H1 (cell line): ENCODE data around the gene HMGA1. TPM values are rescaled to one million over a fixed set of nuclear protein-coding genes. Genes with fewer than 3 reads are reported as not detected.

ENCODE experiments used
- CTCF ChIA-PET: fragments of 300-600 bp; sonication (Branson Sonifier 250); formaldehyde crosslinking; loops from one replicate; lab custom pipeline; 2021; ENCODE audit not compliant: partially characterized antibody; lab: Charles Lee
- POLR2A ChIA-PET: fragments of 300-600 bp; sonication (Branson Sonifier 250); formaldehyde crosslinking; loops from one replicate; lab custom pipeline; 2021; ENCODE audit warnings: inconsistent platforms; ENCODE audit not compliant: partially characterized antibody; lab: Charles Lee
- DNase-seq, 2 experiments: peaks; one replicate each; pipeline versions ENCODE4 v3.0.0 to v3.0.0-alpha.2; 2010 to 2022; ENCODE audit warnings: low spot score in 2 of 2, low read depth in 1 of 2, mixed read lengths in 1 of 2
- FAIRE-seq: peaks from 2 replicates; lab custom pipeline; 2011; peaks lifted over from hg19 to GRCh38; lab: Jason Lieb, UNC
- H2AFZ ChIP-seq: 2 replicates; pipeline ENCODE4 v1.8.1; 2012; ENCODE audit warnings: low read length, inconsistent platforms
- H2AK5ac ChIP-seq: 2 replicates; pipeline ENCODE4 v1.6.1; 2013; ENCODE audit warnings: low read depth, low read length
- H2BK120ac ChIP-seq: replicated peaks from 2 replicates; pipeline ENCODE3; 2013; ENCODE audit warnings: low read depth, low read length, inconsistent platforms
- H2BK12ac ChIP-seq: 2 replicates; pipeline ENCODE4 v1.6.1; 2013; ENCODE audit warnings: low read depth, low read length
- H2BK15ac ChIP-seq: 2 replicates; pipeline ENCODE4 v1.6.1; 2013; ENCODE audit warnings: low read length
- H2BK20ac ChIP-seq: 2 replicates; pipeline ENCODE4 v1.6.1; 2013; ENCODE audit warnings: low read length
- H2BK5ac ChIP-seq: 2 replicates; pipeline ENCODE4 v1.6.1; 2013; ENCODE audit warnings: low read depth, low read length
- H3K14ac ChIP-seq: 2 replicates; pipeline ENCODE4 v1.6.1; 2013; ENCODE audit warnings: inconsistent platforms; ENCODE audit not compliant: insufficient read length
- H3K18ac ChIP-seq: 2 replicates; pipeline ENCODE4 v1.6.1; 2013; ENCODE audit warnings: low read length; ENCODE audit errors: extremely low read depth
- H3K23ac ChIP-seq: 2 replicates; pipeline ENCODE4 v1.6.1; 2013; ENCODE audit warnings: inconsistent platforms; ENCODE audit not compliant: insufficient read length
- H3K23me2 ChIP-seq: 2 replicates; pipeline ENCODE4 v1.6.1; 2013; ENCODE audit warnings: low read depth, low read length
- H3K27ac ChIP-seq: 2 replicates; pipeline ENCODE4 v1.6.1; 2011; ENCODE audit warnings: low read depth, low read length, inconsistent platforms
- H3K27me3 ChIP-seq, 4 experiments: replicated peaks in 1 of 4; 1 replicate in 1 of 4; 2 replicates in 3 of 4; pipeline versions ENCODE4 v1.6.1 to v1.8.1; 2011 to 2013; ENCODE audit warnings: low read length in 3 of 4, mild to moderate bottlenecking in 3 of 4, inconsistent platforms in 2 of 4, mixed read lengths in 2 of 4, moderate library complexity in 1 of 4; ENCODE audit not compliant: control insufficient read depth in 3 of 4, insufficient read depth in 3 of 4; ENCODE audit errors: extremely low read depth in 1 of 4
- H3K36me3 ChIP-seq, 4 experiments: 2 replicates each; pipeline versions ENCODE4 v1.6.1 to v1.8.1; 2011 to 2013; ENCODE audit warnings: mild to moderate bottlenecking in 4 of 4, low read length in 3 of 4, moderate library complexity in 2 of 4, control low read depth in 1 of 4, inconsistent platforms in 1 of 4; ENCODE audit not compliant: insufficient read depth in 4 of 4, control insufficient read depth in 2 of 4
- H3K4ac ChIP-seq: replicated peaks from 2 replicates; pipeline ENCODE3; 2013; ENCODE audit warnings: low read length, low read depth, mixed read lengths, inconsistent platforms; ENCODE audit not compliant: insufficient read length
- H3K4me1 ChIP-seq, 4 experiments: replicated peaks in 1 of 4; 1 replicate in 1 of 4; 2 replicates in 3 of 4; pipeline versions ENCODE4 v1.6.1 to v1.8.1; 2011 to 2013; ENCODE audit warnings: low read length in 3 of 4, inconsistent platforms in 2 of 4, mixed read lengths in 1 of 4; ENCODE audit not compliant: insufficient read depth in 4 of 4, control insufficient read depth in 3 of 4
- H3K4me2 ChIP-seq, 2 experiments: 2 replicates each; pipeline versions ENCODE4 v1.6.1 to v1.8.1; 2011 to 2013; ENCODE audit warnings: low read depth in 2 of 2, low read length in 2 of 2, control low read depth in 1 of 2, inconsistent platforms in 1 of 2, mild to moderate bottlenecking in 1 of 2; ENCODE audit not compliant: insufficient read depth in 1 of 2
- H3K4me3 ChIP-seq, 4 experiments: fragments of 200-600, 300-600 bp in 1 of 4; sonication (generic), shearing (Covaris generic), sonication (Bioruptor Twin) in 1 of 4; 2 replicates each; pipeline versions ENCODE4 v1.5.1 to v1.8.1; 2011 to 2016; ENCODE audit warnings: low read length in 4 of 4, low read depth in 3 of 4, control low read depth in 2 of 4, inconsistent platforms in 2 of 4, mild to moderate bottlenecking in 2 of 4, mixed read lengths in 1 of 4, moderate library complexity in 1 of 4; ENCODE audit not compliant: insufficient read depth in 2 of 4; ENCODE audit errors: extremely low read depth in 1 of 4
- H3K56ac ChIP-seq: replicated peaks from 2 replicates; pipeline ENCODE3; 2013; ENCODE audit warnings: low read depth, mild to moderate bottlenecking, mixed read lengths, low read length, inconsistent platforms; ENCODE audit not compliant: insufficient read length
- H3K79me1 ChIP-seq: 2 replicates; pipeline ENCODE4 v1.6.1; 2013; ENCODE audit warnings: low read depth, low read length, control low read depth
- H3K79me2 ChIP-seq, 2 experiments: 2 replicates each; pipeline versions ENCODE4 v1.6.1 to v1.8.1; 2012 to 2013; ENCODE audit warnings: low read length in 2 of 2, mild to moderate bottlenecking in 2 of 2, inconsistent platforms in 1 of 2; ENCODE audit not compliant: insufficient read depth in 2 of 2, control insufficient read depth in 1 of 2
- H3K9ac ChIP-seq, 4 experiments: replicated peaks in 1 of 4; 1 replicate in 1 of 4; 2 replicates in 3 of 4; pipeline versions ENCODE4 v1.6.1 to v1.8.1; 2011 to 2013; ENCODE audit warnings: low read depth in 3 of 4, low read length in 3 of 4, control low read depth in 2 of 4, mild to moderate bottlenecking in 2 of 4, moderate library complexity in 2 of 4, inconsistent platforms in 1 of 4; ENCODE audit errors: extremely low read depth in 1 of 4
- H3K9me3 ChIP-seq, 2 experiments: 2 replicates each; pipeline versions ENCODE4 v1.6.1 to v1.8.1; 2012 to 2013; ENCODE audit warnings: mild to moderate bottlenecking in 2 of 2, moderate library complexity in 2 of 2, control low read depth in 1 of 2, inconsistent platforms in 1 of 2, low read depth in 1 of 2, low read length in 1 of 2, mixed read lengths in 1 of 2; ENCODE audit not compliant: insufficient read depth in 2 of 2
- H4K20me1 ChIP-seq, 2 experiments: replicated peaks in 1 of 2; 2 replicates each; pipeline versions ENCODE3 to v1.8.1; 2011 to 2013; ENCODE audit warnings: inconsistent platforms in 2 of 2, low read length in 2 of 2, mild to moderate bottlenecking in 1 of 2; ENCODE audit not compliant: insufficient read depth in 2 of 2, control insufficient read depth in 1 of 2
- H4K5ac ChIP-seq: 2 replicates; pipeline ENCODE4 v1.6.1; 2013; ENCODE audit warnings: low read length, low read depth, mixed read lengths, inconsistent platforms; ENCODE audit not compliant: insufficient read length
- H4K8ac ChIP-seq: 2 replicates; pipeline ENCODE4 v1.8.0; 2013; ENCODE audit warnings: mild to moderate bottlenecking, moderate library complexity, low read length, inconsistent platforms; ENCODE audit not compliant: insufficient read depth; ENCODE audit errors: extremely low read depth
- H4K91ac ChIP-seq: replicated peaks from 2 replicates; pipeline ENCODE3; 2013; ENCODE audit warnings: low read length, mixed read lengths, inconsistent platforms; ENCODE audit not compliant: insufficient read length
- BCL11A ChIP-seq, 2 experiments: IDR thresholded peaks; one replicate each; pipeline ENCODE4 v1.6.1; 2011; ENCODE audit warnings: low read depth in 2 of 2, low read length in 2 of 2, mild to moderate bottlenecking in 2 of 2
- CHD1 ChIP-seq: IDR thresholded peaks from 2 replicates; pipeline ENCODE4 v1.6.1; 2012; ENCODE audit warnings: low read depth, low read length, improper control_type of control experiment
- EP300 ChIP-seq, 2 experiments: IDR thresholded peaks; 1 replicate in 1 of 2; 2 replicates in 1 of 2; pipeline ENCODE4 v1.6.1; 2011 to 2012; ENCODE audit warnings: low read depth in 2 of 2, low read length in 2 of 2, mild to moderate bottlenecking in 2 of 2, borderline replicate concordance in 1 of 2, inconsistent platforms in 1 of 2, moderate library complexity in 1 of 2
- HDAC2 ChIP-seq, 2 experiments: fragments of 300-600 bp in 1 of 2; sonication (generic) in 1 of 2; IDR thresholded peaks; 2 replicates each; pipeline ENCODE4 v1.6.1; 2011 to 2012; ENCODE audit warnings: low read depth in 2 of 2, low read length in 2 of 2, mild to moderate bottlenecking in 2 of 2, moderate library complexity in 2 of 2, borderline replicate concordance in 1 of 2, inconsistent platforms in 1 of 2
- KDM4A ChIP-seq: IDR thresholded peaks from one replicate; pipeline ENCODE4 v1.7.1; 2012; ENCODE audit warnings: low read depth, mild to moderate bottlenecking, moderate library complexity, low read length, inconsistent platforms; ENCODE audit not compliant: severe bottlenecking
- RXRA ChIP-seq: IDR thresholded peaks from 2 replicates; pipeline ENCODE4 v1.6.1; 2011; ENCODE audit warnings: low read depth, mild to moderate bottlenecking, low read length, moderate library complexity; ENCODE audit not compliant: insufficient read depth
- SIRT6 ChIP-seq: IDR thresholded peaks from one replicate; pipeline ENCODE4 v1.7.1; 2012; ENCODE audit warnings: low read length, inconsistent platforms
- WGBS, 2 experiments: shearing (Covaris generic) in 1 of 2; methylation state at CpG; one replicate each; pipeline versions ENCODE4 v1.1.6 to v1.1.7; 2013 to 2015; ENCODE audit warnings: low lambda C conversion rate in 2 of 2, mixed read lengths in 2 of 2, inconsistent platforms in 1 of 2, low coverage in 1 of 2, missing lambda C conversion rate in 1 of 2; ENCODE audit not compliant: insufficient replicate concordance in 2 of 2, insufficient coverage in 1 of 2, insufficient read length in 1 of 2; ENCODE audit errors: extremely low coverage in 1 of 2, missing lambda C conversion rate in 1 of 2; 5-methylcytosine and 5-hydroxymethylcytosine counted together
- polyA plus RNA-seq, 7 experiments: library from polyadenylated mRNA; depleted of rRNA in 3 of 7; stranded (reverse) in 5 of 7; unstranded in 2 of 7; fragments of >200 nt in 5 of 7; fragments of 200-250 nt in 2 of 7; gene quantifications; 1 replicate in 5 of 7; 2 replicates in 1 of 7; 4 replicates in 1 of 7; pipeline versions ENCODE4 v1.2.1 to v1.2.3, GENCODE V29; 2011 to 2013; ENCODE audit warnings: missing spikeins in 2 of 7, mixed read lengths in 2 of 7
- total RNA-seq: library from RNA; stranded (reverse); fragmentation: NEBNext Ultra II Directional; extraction: Animal tissue kit (Norgen Biotek cat#: 25700); gene quantifications from 2 replicates; pipeline ENCODE4 v1.2.1, GENCODE V29; 2021
- TF ChIP-seq, protein P1 (sequence below): IDR thresholded peaks from 2 replicates; pipeline ENCODE4 v1.6.1; 2012; ENCODE audit warnings: inconsistent platforms
- TF ChIP-seq, protein P2 (sequence below): IDR thresholded peaks from 2 replicates; pipeline ENCODE4 v1.6.1; 2012; ENCODE audit warnings: inconsistent platforms

The HMGA1 gene
- total and polyA plus RNA-seq, 2 of the 8 experiments (the other 6 are each of a cell fraction or from before 2014, with no cell fraction given): 1,557 to 2,636 TPM

DNA sequence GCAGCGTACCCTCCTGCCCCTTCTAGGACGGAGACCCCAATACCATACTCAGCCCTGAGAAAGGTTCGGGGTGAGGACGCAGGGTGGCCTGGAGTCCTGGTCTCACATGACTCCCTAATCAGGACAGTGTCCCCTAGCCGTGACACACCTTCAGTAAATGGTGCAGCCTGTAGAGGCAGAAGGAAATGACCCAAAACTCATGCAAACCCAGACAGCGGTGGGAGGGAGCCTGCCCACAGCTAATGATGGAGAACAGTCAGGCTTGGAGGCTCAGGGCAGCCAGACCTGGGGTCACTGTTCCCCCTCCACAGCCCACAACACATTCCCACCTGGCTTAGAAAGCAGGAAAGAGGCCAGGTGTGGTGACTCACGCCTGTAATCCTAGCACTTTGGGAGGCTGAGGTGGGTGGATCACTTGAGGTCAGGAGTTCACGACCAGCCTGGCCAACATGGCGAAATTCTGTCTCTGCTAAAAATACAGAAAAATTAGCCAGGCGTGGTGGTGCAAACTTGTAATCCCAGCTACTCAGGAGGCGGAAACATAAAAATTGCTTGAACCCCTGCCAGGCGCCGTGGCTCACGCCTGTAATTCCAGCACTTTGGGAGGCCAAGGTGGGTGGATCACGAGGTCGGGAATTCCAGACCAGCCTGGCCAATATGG, 8.8 kb upstream of the HMGA1 start:
- Histone ChIP-seq H3K4ac (peak overlapping the region; percentile 96), H3K4me2 (peak overlapping the region; percentile 27 to 50), H2BK15ac (peak overlapping the region; percentile 7; the same call in 1 of the 2 replicates), H3K4me1 (peaks cover 10 to 35% (median 28%) of the 10 kb centered on the region in 4 experiments), H2BK120ac (peak overlapping the region; percentile 99), H3K79me2 (no peaks in the 10 kb centered on the region), H3K56ac (peak overlapping the region; percentile 23), H3K23ac (no peak overlapping the region), H4K20me1 (no peaks in the 10 kb centered on the region), H4K8ac (peak overlapping the region; percentile 84; the same call in 1 of the 2 replicates), H3K36me3 (no peaks in the 10 kb centered on the region), H3K4me3 (no peak overlapping the region; a peak in 1 of 8 replicates), H2BK20ac (peak overlapping the region; percentile 99), H4K5ac (peak overlapping the region; percentile 78), H3K18ac (peak overlapping the region; percentile 93), H3K23me2 (peaks cover 4% of the 10 kb centered on the region; the same call in 1 of the 2 replicates), H4K91ac (peak overlapping the region; percentile 99), H3K27me3 (no peaks in the 10 kb centered on the region), H2BK12ac (peak overlapping the region; percentile 100), H3K9me3 (no peaks in the 10 kb centered on the region), H2AK5ac (peak overlapping the region; percentile 89), H2BK5ac (peak overlapping the region; percentile 100), H3K14ac (no peak overlapping the region), H3K9ac (peak overlapping the region in 2 of 4 experiments; percentile 19 to 41; a peak in 3 of 7 replicates), H2AFZ (no peak overlapping the region), H3K79me1 (no peaks in the 10 kb centered on the region), H3K27ac (peak overlapping the region; percentile 80)
- WGBS, 2 experiments: 78% methylated on average over 16 of the region's 16 CpGs; no CpG with 5 or more reads in 1 of the 2 experiments
- ChIA-PET CTCF (interaction anchor here (0.5 to 2.6 kb wide), 10 partner anchors 9 to 187 kb away, joined by 3 to 21 read pairs (median 5); partner anchors contain the start of genes HMGA1 and SMIM29), POLR2A (interaction anchor here (0.6 to 9.0 kb wide), 15 partner anchors 9 to 197 kb away, joined by 3 to 191 read pairs (median 7); partner anchors contain the start of genes HMGA1, RPS10 and SMIM29)
- DNase-seq (no peak), FAIRE-seq (no peak)
- TF ChIP-seq KDM4A: no peak
- no peak for TF ChIP-seq SIRT6
- no peak for TF ChIP-seq HDAC2 (IDR thresholded peaks at IDR 0.05; ENCODE audit: borderline replicate concordance in 1 of 2, low read depth in 2 of 2, low read length in 2 of 2)
- no peak for TF ChIP-seq BCL11A (IDR thresholded peaks at IDR 0.05; ENCODE audit: low read depth in 2 of 2, low read length in 2 of 2)
- no peak for TF ChIP-seq RXRA
- TF ChIP-seq CHD1: no peak
- TF ChIP-seq, protein P1, sequence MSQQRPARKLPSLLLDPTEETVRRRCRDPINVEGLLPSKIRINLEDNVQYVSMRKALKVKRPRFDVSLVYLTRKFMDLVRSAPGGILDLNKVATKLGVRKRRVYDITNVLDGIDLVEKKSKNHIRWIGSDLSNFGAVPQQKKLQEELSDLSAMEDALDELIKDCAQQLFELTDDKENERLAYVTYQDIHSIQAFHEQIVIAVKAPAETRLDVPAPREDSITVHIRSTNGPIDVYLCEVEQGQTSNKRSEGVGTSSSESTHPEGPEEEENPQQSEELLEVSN: no peak
- TF ChIP-seq, protein P2, sequence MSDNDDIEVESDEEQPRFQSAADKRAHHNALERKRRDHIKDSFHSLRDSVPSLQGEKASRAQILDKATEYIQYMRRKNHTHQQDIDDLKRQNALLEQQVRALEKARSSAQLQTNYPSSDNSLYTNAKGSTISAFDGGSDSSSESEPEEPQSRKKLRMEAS: no peak
- no peak for TF ChIP-seq EP300 (IDR thresholded peaks at IDR 0.05; ENCODE audit: borderline replicate concordance in 1 of 2, low read depth in 2 of 2, low read length in 2 of 2)
